GM12891 (cell line): ENCODE data around the gene PEX5L.

Source experiments
- PAX5 ChIP-seq: IDR thresholded peaks from 2 replicates; pipeline ENCODE4 v1.6.1; 2011; ENCODE audit warnings: low read length, moderate library complexity, mild to moderate bottlenecking; ENCODE audit not compliant: insufficient read depth, severe bottlenecking
- POLR2A ChIP-seq: IDR thresholded peaks from 2 replicates; pipeline ENCODE4 v1.6.1; 2011; ENCODE audit warnings: low read depth, low read length, control low read depth
- POLR2AphosphoS5 ChIP-seq: IDR thresholded peaks from 2 replicates; pipeline ENCODE4 v1.6.1; 2011; ENCODE audit warnings: low read depth, low read length, control low read depth
- POU2F2 ChIP-seq: IDR thresholded peaks from 2 replicates; pipeline ENCODE4 v1.6.1; 2011; ENCODE audit warnings: low read depth, mild to moderate bottlenecking, control low read depth, low read length, moderate library complexity
- SPI1 ChIP-seq: IDR thresholded peaks from 2 replicates; pipeline ENCODE4 v1.6.1; 2011; ENCODE audit warnings: low read depth, low read length, control low read depth
- TAF1 ChIP-seq: IDR thresholded peaks from 2 replicates; pipeline ENCODE4 v1.6.1; 2011; ENCODE audit warnings: low read depth, low read length, control low read depth

- no peak for TF ChIP-seq TAF1
- TF ChIP-seq POLR2AphosphoS5 = no peak
- no peak for TF ChIP-seq POLR2A
- TF ChIP-seq POU2F2 = no peak
- TF ChIP-seq SPI1 = no peak
- TF ChIP-seq PAX5 = no peak
Measured at GRCh38 chr3:179897231-179897630, 139.5 kb downstream of the PEX5L start.
